Chondrocyte (in vitro differentiated cells): ENCODE data around the gene QKI. TPM values are rescaled to one million over a fixed set of nuclear protein-coding genes. Genes with fewer than 3 reads are reported as not detected.
A peak's percentile ranks its signal among the peaks of the same experiment; 100 is the strongest.

ENCODE experiments used
- DNase-seq: peaks from one replicate; pipeline ENCODE4 v3.0.0; 2021; ENCODE audit warnings: mixed read lengths, low spot score
- H3K27ac Mint-ChIP-seq: one replicate; pipeline ENCODE4 v1.8.0; 2021; ENCODE audit warnings: mild to moderate bottlenecking, moderate library complexity, mixed read lengths; ENCODE audit not compliant: unreplicated experiment
- H3K27me3 Mint-ChIP-seq: 2 replicates; pipeline ENCODE4 v1.8.0; 2021; ENCODE audit warnings: low read depth, mixed read lengths
- H3K36me3 Mint-ChIP-seq: 2 replicates; pipeline ENCODE4 v1.8.0; 2021; ENCODE audit warnings: low read depth, mixed read lengths
- H3K4me1 Mint-ChIP-seq: 2 replicates; pipeline ENCODE4 v1.8.0; 2021; ENCODE audit warnings: low read depth, mild to moderate bottlenecking, mixed read lengths
- H3K4me3 Mint-ChIP-seq: one replicate; pipeline ENCODE4 v1.8.0; 2021; ENCODE audit warnings: mild to moderate bottlenecking, moderate library complexity, mixed read lengths; ENCODE audit not compliant: unreplicated experiment
- H3K9me3 Mint-ChIP-seq: 2 replicates; pipeline ENCODE4 v1.8.0; 2021; ENCODE audit warnings: low read depth, mixed read lengths
- CTCF ChIP-seq: fragments of 200-600 bp; sonication (generic); IDR thresholded peaks from 2 replicates; pipeline ENCODE4 v1.5.0; 2021; ENCODE audit warnings: antibody characterized with exemption, mild to moderate bottlenecking, moderate library complexity
- total RNA-seq: library from RNA; stranded (reverse); gene quantifications from 3 replicates; pipeline ENCODE4 v1.2.1, GENCODE V29; 2021

QKI gene
- total RNA-seq, 1 donor from 2014 or later = 189 TPM

GRCh38 chr6:163491737-163492300, 77.3 kb downstream of the QKI start:
- TF ChIP-seq CTCF = no peak
- DNase-seq = no peak
- H3K9me3 Mint-ChIP-seq = no peaks in the 10 kb centered on the region
- no peak overlapping the region for H3K4me3 Mint-ChIP-seq
- H3K27ac Mint-ChIP-seq = no peak overlapping the region
- peaks cover 58% of the 10 kb centered on the region for H3K4me1 Mint-ChIP-seq
- H3K36me3 Mint-ChIP-seq = no peaks in the 10 kb centered on the region
- H3K27me3 Mint-ChIP-seq = no peaks in the 10 kb centered on the region

- H3K27me3 Mint-ChIP-seq = no peaks in the 10 kb centered on the region
- DNase-seq = no peak
- H3K27ac Mint-ChIP-seq = peak overlapping the region; percentile 20
- H3K4me1 Mint-ChIP-seq = peaks cover 40% of the 10 kb centered on the region
- no peak for TF ChIP-seq CTCF
- no peaks in the 10 kb centered on the region for H3K36me3 Mint-ChIP-seq
- no peak overlapping the region for H3K4me3 Mint-ChIP-seq
- no peaks in the 10 kb centered on the region for H3K9me3 Mint-ChIP-seq
Measured at GRCh38 chr6:163494279-163494727, 79.8 kb downstream of the QKI start.

- Mint-ChIP-seq H3K27ac (no peak overlapping the region), H3K4me3 (no peak overlapping the region), H3K4me1 (peaks cover 31% of the 10 kb centered on the region)
Measured at GRCh38 chr6:163496205-163496604, 81.7 kb downstream of the QKI start.

GRCh38 chr6:163500105-163500504, 85.6 kb downstream of the QKI start:
- Mint-ChIP-seq H3K27me3 (no peaks in the 10 kb centered on the region), H3K9me3 (no peaks in the 10 kb centered on the region), H3K4me3 (no peak overlapping the region), H3K27ac (peak overlapping the region; percentile 1), H3K4me1 (peaks cover 47% of the 10 kb centered on the region), H3K36me3 (no peaks in the 10 kb centered on the region)
- DNase-seq = no peak
- TF ChIP-seq CTCF = no peak

More at GRCh38 chr6:163496205-163496604, 81.7 kb downstream of the QKI start:
- H3K27me3 Mint-ChIP-seq = no peaks in the 10 kb centered on the region
- H3K9me3 Mint-ChIP-seq = no peaks in the 10 kb centered on the region
- H3K36me3 Mint-ChIP-seq = no peaks in the 10 kb centered on the region
- TF ChIP-seq CTCF = no peak
- no peak for DNase-seq

- Mint-ChIP-seq H3K9me3 (no peaks in the 10 kb centered on the region), H3K4me3 (no peak overlapping the region), H3K27me3 (no peaks in the 10 kb centered on the region), H3K36me3 (no peaks in the 10 kb centered on the region), H3K27ac (no peak overlapping the region), H3K4me1 (peaks cover 47% of the 10 kb centered on the region)
- DNase-seq = no peak
- peak; percentile 41 for TF ChIP-seq CTCF
Measured at GRCh38 chr6:163501026-163501425, 86.5 kb downstream of the QKI start.
